ENCODE results near the gene RAI1. TPM values are rescaled to one million over a fixed set of nuclear protein-coding genes. Genes with fewer than 3 reads are reported as not detected.

Gene RAI1
- total RNA-seq, 1 donor from 2014 or later: 40.1 TPM

DNA sequence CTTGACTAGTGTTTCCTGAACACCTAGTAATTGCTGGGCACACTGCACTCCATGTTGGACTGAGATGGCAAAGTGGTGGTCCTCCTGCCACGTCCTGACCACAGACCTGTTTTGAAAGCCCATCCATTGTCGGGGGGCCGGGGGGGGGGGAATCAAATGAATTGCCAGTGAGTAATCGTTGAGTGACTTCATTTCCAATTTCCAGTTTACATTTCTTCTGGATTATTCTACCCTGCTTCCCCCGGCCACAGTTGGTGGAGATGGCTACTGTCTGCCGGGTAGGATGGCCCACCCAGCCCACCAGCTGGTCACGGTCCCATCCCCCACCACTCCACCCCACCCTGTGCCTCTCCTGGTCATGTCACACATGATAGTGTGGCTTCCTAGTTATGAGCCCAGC lies 18.2 kb downstream of the RAI1 start:
- H3K4me3 Mint-ChIP-seq (ENCODE audit: unreplicated experiment): no peak overlapping the region
- no peaks in the 10 kb centered on the region for H3K27me3 Mint-ChIP-seq (ENCODE audit: unreplicated experiment)
- DNase-seq (ENCODE audit: extremely low spot score, unreplicated experiment): no peak
- no peaks in the 10 kb centered on the region for H3K36me3 Mint-ChIP-seq (ENCODE audit: unreplicated experiment)
- H3K9me3 Mint-ChIP-seq (ENCODE audit: unreplicated experiment): no peaks in the 10 kb centered on the region
- TF ChIP-seq, protein P1, sequence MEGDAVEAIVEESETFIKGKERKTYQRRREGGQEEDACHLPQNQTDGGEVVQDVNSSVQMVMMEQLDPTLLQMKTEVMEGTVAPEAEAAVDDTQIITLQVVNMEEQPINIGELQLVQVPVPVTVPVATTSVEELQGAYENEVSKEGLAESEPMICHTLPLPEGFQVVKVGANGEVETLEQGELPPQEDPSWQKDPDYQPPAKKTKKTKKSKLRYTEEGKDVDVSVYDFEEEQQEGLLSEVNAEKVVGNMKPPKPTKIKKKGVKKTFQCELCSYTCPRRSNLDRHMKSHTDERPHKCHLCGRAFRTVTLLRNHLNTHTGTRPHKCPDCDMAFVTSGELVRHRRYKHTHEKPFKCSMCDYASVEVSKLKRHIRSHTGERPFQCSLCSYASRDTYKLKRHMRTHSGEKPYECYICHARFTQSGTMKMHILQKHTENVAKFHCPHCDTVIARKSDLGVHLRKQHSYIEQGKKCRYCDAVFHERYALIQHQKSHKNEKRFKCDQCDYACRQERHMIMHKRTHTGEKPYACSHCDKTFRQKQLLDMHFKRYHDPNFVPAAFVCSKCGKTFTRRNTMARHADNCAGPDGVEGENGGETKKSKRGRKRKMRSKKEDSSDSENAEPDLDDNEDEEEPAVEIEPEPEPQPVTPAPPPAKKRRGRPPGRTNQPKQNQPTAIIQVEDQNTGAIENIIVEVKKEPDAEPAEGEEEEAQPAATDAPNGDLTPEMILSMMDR (IDR thresholded peaks at IDR 0.05): no peak
- peaks cover 79% of the 10 kb centered on the region for H3K4me1 Mint-ChIP-seq (ENCODE audit: unreplicated experiment)
- H3K27ac Mint-ChIP-seq (ENCODE audit: unreplicated experiment): peak overlapping the region; percentile 81

DNA sequence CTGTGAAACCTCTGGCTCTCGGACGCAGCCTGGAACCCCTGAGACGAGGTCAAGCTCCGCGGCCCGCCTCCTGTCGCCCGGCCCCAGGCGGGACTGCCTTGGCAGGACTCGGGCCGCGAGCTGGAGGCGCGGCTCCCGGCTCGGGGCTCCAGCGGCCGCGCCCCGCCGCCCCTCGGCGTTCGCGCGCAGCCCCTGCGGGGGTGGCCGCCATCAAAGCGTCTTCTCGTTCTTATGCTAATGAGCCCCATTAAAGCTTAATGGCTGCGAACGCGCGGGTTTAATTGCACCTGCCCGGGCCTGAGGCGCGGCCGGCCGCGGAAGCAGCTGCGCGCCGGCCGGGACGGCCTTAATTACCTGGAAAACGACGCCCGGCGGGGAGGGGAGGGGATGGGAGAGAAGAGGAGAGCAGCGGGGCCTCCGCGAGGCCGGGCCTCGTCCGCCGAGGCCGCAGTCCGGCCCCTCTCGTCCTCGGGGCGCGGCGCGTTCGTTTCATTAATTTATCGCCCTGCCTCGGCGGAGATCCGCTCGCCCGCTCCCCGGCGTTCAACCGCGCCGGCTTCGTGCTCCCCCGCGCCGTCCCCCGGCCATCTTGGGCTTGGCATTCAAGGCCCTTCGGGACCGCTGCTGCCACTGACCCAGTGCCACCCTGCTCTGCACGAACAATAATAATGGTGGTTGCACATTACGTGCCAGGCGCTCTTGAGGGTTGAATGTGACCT lies 19.2 kb downstream of the RAI1 start:
- Mint-ChIP-seq H3K4me3 (ENCODE audit: unreplicated experiment) (no peak overlapping the region), H3K36me3 (ENCODE audit: unreplicated experiment) (peaks cover 4% of the 10 kb centered on the region), H3K9me3 (ENCODE audit: unreplicated experiment) (no peaks in the 10 kb centered on the region), H3K27me3 (ENCODE audit: unreplicated experiment) (no peaks in the 10 kb centered on the region), H3K4me1 (ENCODE audit: unreplicated experiment) (peaks cover 79% of the 10 kb centered on the region), H3K27ac (ENCODE audit: unreplicated experiment) (peak overlapping the region; percentile 52)
- no peak for DNase-seq (ENCODE audit: extremely low spot score, unreplicated experiment)
- TF ChIP-seq, protein P1 (IDR thresholded peaks at IDR 0.05): no peak

DNA sequence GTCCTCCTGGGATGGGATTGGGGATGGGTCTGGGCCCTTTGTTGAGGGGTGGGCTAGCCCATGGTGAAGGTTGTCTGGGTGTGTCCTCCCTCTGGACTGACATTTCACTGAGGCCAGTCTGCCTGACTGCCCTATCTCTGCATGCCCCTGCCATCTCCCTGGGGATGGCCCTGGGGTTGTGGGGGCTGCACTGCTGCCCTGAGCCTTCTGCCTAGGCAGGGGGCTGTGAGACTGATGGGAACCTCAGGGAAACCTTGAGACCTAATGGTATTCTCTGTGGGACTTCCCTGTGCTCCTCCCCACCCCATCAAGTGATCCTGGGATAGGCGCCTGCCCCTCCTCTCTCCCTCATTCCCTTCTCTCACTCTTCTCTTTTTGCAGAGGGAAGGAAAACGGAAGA lies 19.9 kb downstream of the RAI1 start:
- no peak overlapping the region for H3K4me3 Mint-ChIP-seq (ENCODE audit: unreplicated experiment)
- H3K27ac Mint-ChIP-seq (ENCODE audit: unreplicated experiment): peak overlapping the region; percentile 54
- H3K9me3 Mint-ChIP-seq (ENCODE audit: unreplicated experiment): no peaks in the 10 kb centered on the region
- DNase-seq (ENCODE audit: extremely low spot score, unreplicated experiment): no peak
- H3K36me3 Mint-ChIP-seq (ENCODE audit: unreplicated experiment): peaks cover 4% of the 10 kb centered on the region
- peaks cover 76% of the 10 kb centered on the region for H3K4me1 Mint-ChIP-seq (ENCODE audit: unreplicated experiment)
- TF ChIP-seq, protein P1 (IDR thresholded peaks at IDR 0.05): no peak
- H3K27me3 Mint-ChIP-seq (ENCODE audit: unreplicated experiment): no peaks in the 10 kb centered on the region

DNA sequence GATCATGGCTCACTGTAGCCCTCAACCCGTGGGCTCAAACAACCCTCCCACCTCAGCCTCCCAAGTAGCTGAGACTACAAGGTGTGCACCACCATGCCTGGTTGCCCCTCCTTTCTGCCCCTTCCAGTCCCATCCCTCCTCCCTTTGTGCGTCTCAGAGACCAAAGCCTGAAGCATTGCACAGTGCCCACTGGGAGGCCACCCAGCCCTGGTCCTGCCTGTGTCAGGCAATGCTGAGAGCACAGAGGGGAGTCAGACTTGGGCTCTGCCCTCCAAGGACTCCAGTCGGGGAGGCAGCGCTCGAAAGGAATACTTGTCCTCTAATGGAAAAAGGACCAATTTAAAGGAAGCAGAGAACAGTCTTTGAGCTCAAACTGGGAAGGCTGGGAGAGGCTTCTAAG lies 20.4 kb downstream of the RAI1 start:
- Mint-ChIP-seq H3K27ac (ENCODE audit: unreplicated experiment) (peak overlapping the region; percentile 54), H3K9me3 (ENCODE audit: unreplicated experiment) (no peaks in the 10 kb centered on the region), H3K27me3 (ENCODE audit: unreplicated experiment) (no peaks in the 10 kb centered on the region), H3K36me3 (ENCODE audit: unreplicated experiment) (peaks cover 4% of the 10 kb centered on the region), H3K4me3 (ENCODE audit: unreplicated experiment) (no peak overlapping the region), H3K4me1 (ENCODE audit: unreplicated experiment) (peaks cover 76% of the 10 kb centered on the region)
- DNase-seq (ENCODE audit: extremely low spot score, unreplicated experiment): no peak
- TF ChIP-seq, protein P1 (IDR thresholded peaks at IDR 0.05): no peak

DNA sequence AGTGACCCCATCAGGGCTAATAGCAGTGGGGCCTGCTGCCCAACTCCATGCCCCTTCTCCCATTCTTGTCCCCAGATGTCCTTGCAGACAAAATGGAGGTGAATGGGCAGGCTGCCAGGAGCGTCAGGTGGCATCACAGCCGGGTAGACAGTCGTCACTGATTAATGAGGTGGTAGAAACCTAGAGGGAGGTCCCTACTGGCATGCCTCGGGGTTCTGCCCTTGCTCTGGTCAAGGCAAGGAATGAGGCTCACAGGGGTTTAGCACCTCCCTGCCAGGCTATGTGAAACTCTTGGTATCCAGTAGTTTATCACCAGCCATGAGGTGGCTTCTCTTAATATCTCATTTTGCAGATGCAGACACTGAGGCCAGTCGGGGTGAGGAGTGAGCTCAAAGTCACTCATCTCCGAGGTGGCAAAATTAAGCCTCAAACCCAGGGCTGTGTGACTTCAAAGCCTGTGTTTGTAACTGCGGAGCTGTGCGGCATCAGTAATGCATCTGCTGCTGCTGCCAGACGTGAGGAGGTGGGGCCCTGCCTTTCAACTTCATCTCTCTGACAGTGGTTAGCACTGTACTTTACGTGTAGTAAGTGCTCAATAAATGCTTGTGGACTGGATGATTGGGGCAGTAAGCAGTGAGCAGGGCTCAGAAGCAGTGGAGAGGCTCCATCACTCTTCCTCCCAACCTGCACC lies 21.3 kb downstream of the RAI1 start:
- Mint-ChIP-seq H3K27ac (ENCODE audit: unreplicated experiment) (peak overlapping the region; percentile 86), H3K27me3 (ENCODE audit: unreplicated experiment) (no peaks in the 10 kb centered on the region), H3K4me3 (ENCODE audit: unreplicated experiment) (no peak overlapping the region), H3K4me1 (ENCODE audit: unreplicated experiment) (peaks cover 76% of the 10 kb centered on the region), H3K36me3 (ENCODE audit: unreplicated experiment) (peaks cover 4% of the 10 kb centered on the region), H3K9me3 (ENCODE audit: unreplicated experiment) (no peaks in the 10 kb centered on the region)
- TF ChIP-seq, protein P1 (IDR thresholded peaks at IDR 0.05): no peak
- DNase-seq (ENCODE audit: extremely low spot score, unreplicated experiment): no peak
